Astrocyte (in vitro differentiated cells and primary cell): ENCODE measurements around the gene MED12L. TPM values are rescaled to one million over a fixed set of nuclear protein-coding genes. Genes with fewer than 3 reads are reported as not detected.

Source experiments
- DNase-seq: peaks from one replicate; pipeline ENCODE4 v3.0.0-alpha.2; 2010; ENCODE audit warnings: low read depth
- FAIRE-seq: peaks from 2 replicates; lab custom pipeline; 2011; peaks lifted over from hg19 to GRCh38; lab: Jason Lieb, UNC
- H2AFZ ChIP-seq: 2 replicates; pipeline ENCODE4 v1.6.0; 2012; ENCODE audit warnings: low read depth, low read length, inconsistent platforms
- H3K27ac ChIP-seq: 2 replicates; pipeline ENCODE4 v1.5.1; 2011; ENCODE audit warnings: low read depth, low read length, inconsistent platforms
- H3K27me3 ChIP-seq: 2 replicates; pipeline ENCODE4 v1.6.0; 2011; ENCODE audit warnings: low read length, inconsistent platforms; ENCODE audit not compliant: insufficient read depth
- H3K36me3 ChIP-seq: 2 replicates; pipeline ENCODE4 v1.5.1; 2011; ENCODE audit warnings: low read length, inconsistent platforms; ENCODE audit not compliant: insufficient read depth
- H3K4me1 ChIP-seq: 2 replicates; pipeline ENCODE4 v1.5.1; 2011; ENCODE audit warnings: low read length, inconsistent platforms; ENCODE audit not compliant: insufficient read depth
- H3K4me2 ChIP-seq: 2 replicates; pipeline ENCODE4 v1.6.0; 2012; ENCODE audit warnings: low read length, inconsistent platforms
- H3K4me3 ChIP-seq: 2 replicates; pipeline ENCODE4 v1.5.1; 2011; ENCODE audit warnings: low read depth, mild to moderate bottlenecking, low read length, inconsistent platforms; ENCODE audit not compliant: insufficient read depth
- H3K79me2 ChIP-seq: 2 replicates; pipeline ENCODE4 v1.6.0; 2012; ENCODE audit warnings: mild to moderate bottlenecking, low read length, inconsistent platforms; ENCODE audit not compliant: insufficient read depth
- H3K9ac ChIP-seq: 2 replicates; pipeline ENCODE4 v1.6.0; 2012; ENCODE audit warnings: mild to moderate bottlenecking, low read length, inconsistent platforms
- H3K9me3 ChIP-seq: 2 replicates; pipeline ENCODE4 v1.5.1; 2012; ENCODE audit warnings: low read depth, mild to moderate bottlenecking, low read length, inconsistent platforms; ENCODE audit not compliant: insufficient read depth
- H4K20me1 ChIP-seq: 2 replicates; pipeline ENCODE4 v1.6.0; 2012; ENCODE audit warnings: low read length, inconsistent platforms; ENCODE audit not compliant: insufficient read depth
- H3K27ac Mint-ChIP-seq: one replicate; pipeline ENCODE4 v1.8.0; 2021; ENCODE audit warnings: mild to moderate bottlenecking, mixed read lengths; ENCODE audit not compliant: unreplicated experiment
- H3K27me3 Mint-ChIP-seq: one replicate; pipeline ENCODE4 v1.8.0; 2021; ENCODE audit warnings: low read depth, mixed read lengths; ENCODE audit not compliant: unreplicated experiment
- H3K36me3 Mint-ChIP-seq: one replicate; pipeline ENCODE4 v1.8.0; 2021; ENCODE audit warnings: low read depth, mixed read lengths; ENCODE audit not compliant: unreplicated experiment
- H3K4me1 Mint-ChIP-seq: one replicate; pipeline ENCODE4 v1.8.0; 2021; ENCODE audit warnings: low read depth, mixed read lengths; ENCODE audit not compliant: unreplicated experiment
- H3K4me3 Mint-ChIP-seq: one replicate; pipeline ENCODE4 v1.8.0; 2021; ENCODE audit warnings: mild to moderate bottlenecking, moderate library complexity, mixed read lengths; ENCODE audit not compliant: unreplicated experiment
- H3K9me3 Mint-ChIP-seq: one replicate; pipeline ENCODE4 v1.8.0; 2021; ENCODE audit warnings: mild to moderate bottlenecking, mixed read lengths; ENCODE audit not compliant: unreplicated experiment
- CTCF ChIP-seq: IDR thresholded peaks from 2 replicates; pipeline ENCODE4 v1.5.1; 2011; ENCODE audit warnings: low read depth, mild to moderate bottlenecking, inconsistent platforms, low read length, moderate library complexity; ENCODE audit not compliant: insufficient read depth
- EZH2 ChIP-seq: IDR thresholded peaks from 2 replicates; pipeline ENCODE4 v1.6.1; 2012; ENCODE audit warnings: mild to moderate bottlenecking, low read length, inconsistent platforms; ENCODE audit not compliant: insufficient read depth
- total RNA-seq: library from RNA; stranded (reverse); gene quantifications from 2 replicates; pipeline ENCODE4 v1.2.1, GENCODE V29; 2021

MED12L gene
- total RNA-seq, 1 donor from 2014 or later = 8.2 TPM

DNA sequence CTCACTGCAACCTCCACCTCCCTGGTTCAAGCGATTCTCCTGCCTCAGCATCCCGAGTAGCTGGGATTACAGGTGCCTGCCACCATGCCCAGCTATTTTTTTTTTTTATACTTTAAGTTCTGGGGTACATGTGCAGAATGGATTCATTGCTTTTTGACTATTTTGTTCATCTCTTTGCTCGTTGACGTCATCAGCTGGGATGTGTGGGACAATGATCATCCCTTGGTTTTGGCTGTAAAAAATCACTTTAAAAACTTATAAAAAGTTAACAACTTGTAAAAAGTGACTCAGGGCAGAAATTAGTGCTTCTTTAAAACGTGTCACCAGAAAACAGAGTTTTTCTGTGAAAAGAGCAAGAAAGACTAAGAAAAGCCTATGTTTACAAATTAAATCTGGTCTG is 337.6 kb downstream of the MED12L start:
- no peak for DNase-seq
- TF ChIP-seq EZH2 (no peak), CTCF (no peak)
- H3K27me3 ChIP-seq = no peaks in the 10 kb centered on the region
- no peak for FAIRE-seq
- no peak overlapping the region for H3K4me2 ChIP-seq
- peaks cover 12% of the 10 kb centered on the region for H3K4me1 Mint-ChIP-seq
- no peak overlapping the region for H3K27ac ChIP-seq
- H4K20me1 ChIP-seq = no peaks in the 10 kb centered on the region
- H3K27ac Mint-ChIP-seq = no peak overlapping the region
- H3K9me3 ChIP-seq = no peaks in the 10 kb centered on the region
- no peak overlapping the region for H3K4me3 Mint-ChIP-seq
- H3K4me1 ChIP-seq = peaks cover 11% of the 10 kb centered on the region
- no peaks in the 10 kb centered on the region for H3K79me2 ChIP-seq
- no peak overlapping the region for H2AFZ ChIP-seq
- H3K4me3 ChIP-seq = no peak overlapping the region
- H3K9ac ChIP-seq = no peak overlapping the region
- H3K9me3 Mint-ChIP-seq = no peaks in the 10 kb centered on the region
- H3K27me3 Mint-ChIP-seq = no peaks in the 10 kb centered on the region
- no peaks in the 10 kb centered on the region for H3K36me3 ChIP-seq
- peaks cover 10% of the 10 kb centered on the region for H3K36me3 Mint-ChIP-seq

- Histone ChIP-seq H3K4me1 (peaks cover 11% of the 10 kb centered on the region), H3K9ac (no peak overlapping the region), H3K27ac (no peak overlapping the region), H3K27me3 (no peaks in the 10 kb centered on the region), H3K4me2 (no peak overlapping the region), H3K36me3 (no peaks in the 10 kb centered on the region), H3K79me2 (no peaks in the 10 kb centered on the region), H3K4me3 (no peak overlapping the region), H3K9me3 (no peaks in the 10 kb centered on the region), H4K20me1 (no peaks in the 10 kb centered on the region), H2AFZ (no peak overlapping the region)
- no peaks in the 10 kb centered on the region for H3K9me3 Mint-ChIP-seq
- no peak for TF ChIP-seq EZH2
- peak; percentile 29 for TF ChIP-seq CTCF
- peaks cover under 1% of the 10 kb centered on the region for H3K36me3 Mint-ChIP-seq
- H3K4me1 Mint-ChIP-seq = peaks cover 13% of the 10 kb centered on the region
- no peak overlapping the region for H3K27ac Mint-ChIP-seq
- FAIRE-seq (no peak), DNase-seq (peak; percentile 41)
- H3K4me3 Mint-ChIP-seq = no peak overlapping the region
- H3K27me3 Mint-ChIP-seq = no peaks in the 10 kb centered on the region
Measured at GRCh38 chr3:151425627-151426340, 340.3 kb downstream of the MED12L start.

DNA sequence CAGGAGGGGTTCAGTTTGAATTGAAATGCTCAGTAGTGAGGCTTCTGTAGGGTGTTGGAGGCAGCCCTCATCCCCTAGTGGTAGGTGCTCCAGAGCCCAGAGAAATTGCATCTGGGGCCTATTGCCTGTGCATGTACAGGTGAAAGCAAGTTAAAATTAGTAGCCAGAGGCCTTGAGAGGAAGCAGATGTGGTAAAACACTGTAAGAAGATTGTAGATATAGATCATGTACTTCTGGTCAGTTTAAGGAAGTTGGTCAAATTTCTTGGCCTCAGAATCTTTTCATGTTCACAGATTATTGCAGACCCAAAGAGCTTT is 340.8 kb downstream of the MED12L start:
- Mint-ChIP-seq H3K9me3 (no peaks in the 10 kb centered on the region), H3K27ac (no peak overlapping the region), H3K36me3 (peaks cover 2% of the 10 kb centered on the region), H3K4me3 (no peak overlapping the region), H3K4me1 (peaks cover 16% of the 10 kb centered on the region), H3K27me3 (no peaks in the 10 kb centered on the region)
- Histone ChIP-seq H3K79me2 (no peaks in the 10 kb centered on the region), H3K36me3 (no peaks in the 10 kb centered on the region), H4K20me1 (no peaks in the 10 kb centered on the region), H3K27me3 (no peaks in the 10 kb centered on the region), H3K4me1 (peaks cover 11% of the 10 kb centered on the region), H2AFZ (no peak overlapping the region), H3K9me3 (no peaks in the 10 kb centered on the region), H3K9ac (no peak overlapping the region), H3K4me3 (no peak overlapping the region), H3K4me2 (no peak overlapping the region), H3K27ac (no peak overlapping the region)
- TF ChIP-seq CTCF (no peak), EZH2 (no peak)
- no peak for FAIRE-seq
- no peak for DNase-seq
